ENCODE measurements around the gene ZNF423.

Gene ZNF423

GRCh38 chr16:49657736-49658465, 198.0 kb downstream of the ZNF423 start:
- no peak for DNase-seq

- DNase-seq, result no peak
Measured at GRCh38 chr16:49654425-49654824, 201.5 kb downstream of the ZNF423 start.

- no peak for DNase-seq
Measured at GRCh38 chr16:49653577-49653976, 202.3 kb downstream of the ZNF423 start.

GRCh38 chr16:49653173-49653570, 202.7 kb downstream of the ZNF423 start:
- DNase-seq, result no peak

- no peak for DNase-seq
Measured at GRCh38 chr16:49652456-49653172, 203.3 kb downstream of the ZNF423 start.

- DNase-seq, result no peak
Measured at GRCh38 chr16:49651996-49652395, 203.9 kb downstream of the ZNF423 start.

GRCh38 chr16:49651226-49651625, 204.7 kb downstream of the ZNF423 start:
- DNase-seq, result no peak

- DNase-seq, result no peak
Measured at GRCh38 chr16:49650603-49651002, 205.3 kb downstream of the ZNF423 start.

- no peak for DNase-seq
Measured at GRCh38 chr16:49649013-49649765, 206.7 kb downstream of the ZNF423 start.

GRCh38 chr16:49647673-49648072, 208.2 kb downstream of the ZNF423 start:
- no peak for DNase-seq

GRCh38 chr16:49645263-49645662, 210.6 kb downstream of the ZNF423 start:
- DNase-seq, result no peak

GRCh38 chr16:49644145-49644463, 211.8 kb downstream of the ZNF423 start:
- DNase-seq, result no peak

- DNase-seq, result no peak
Measured at GRCh38 chr16:49643429-49644144, 212.3 kb downstream of the ZNF423 start.

- DNase-seq, result no peak
Measured at GRCh38 chr16:49641250-49641649, 214.7 kb downstream of the ZNF423 start.

- no peak for DNase-seq
Measured at GRCh38 chr16:49640581-49640980, 215.3 kb downstream of the ZNF423 start.

- no peak for DNase-seq
Measured at GRCh38 chr16:49639739-49640431, 216.0 kb downstream of the ZNF423 start.

- no peak for DNase-seq
Measured at GRCh38 chr16:49638673-49639610, 217.0 kb downstream of the ZNF423 start.

- no peak for DNase-seq
Measured at GRCh38 chr16:49637933-49638672, 217.8 kb downstream of the ZNF423 start.

GRCh38 chr16:49637511-49637910, 218.4 kb downstream of the ZNF423 start:
- no peak for DNase-seq

- DNase-seq, result no peak
Measured at GRCh38 chr16:49636608-49637007, 219.3 kb downstream of the ZNF423 start.

All from stimulated activated CD4-positive, alpha-beta T cell treated with anti-CD3 and anti-CD28 coated beads, Interleukin-15, amount 100 ng/mL, for 24 hours (primary cell).